ENCODE measurements around the gene PHF2. TPM values are rescaled to one million over a fixed set of nuclear protein-coding genes. Genes with fewer than 3 reads are reported as not detected.

Gene PHF2
- total RNA-seq, 1 experiment from 2014 or later: 17.4 TPM

GRCh38 chr9:93590609-93591234 is 14.3 kb downstream of the PHF2 start:
- Histone ChIP-seq H3K23me2 (ENCODE audit: insufficient read length, low read depth, low read length, poor library complexity, severe bottlenecking) (no peaks in the 10 kb centered on the region), H3K79me2 (ENCODE audit: insufficient read depth, low read length) (no peaks in the 10 kb centered on the region; the same call in 1 of the 2 replicates), H4K5ac (ENCODE audit: insufficient read length, low read depth, low read length) (no peak overlapping the region), H3K27ac (ENCODE audit: insufficient read length, low read depth, low read length) (no peak overlapping the region), H4K91ac (ENCODE audit: insufficient read length, low read depth, low read length) (no peak overlapping the region), H3K9ac (ENCODE audit: extremely low read depth, insufficient read length, low read length) (no peak overlapping the region), H4K20me1 (ENCODE audit: control insufficient read depth, insufficient read depth, insufficient read length) (no peaks in the 10 kb centered on the region), H2BK12ac (ENCODE audit: insufficient read length, low read depth, low read length) (no peak overlapping the region), H2BK20ac (ENCODE audit: low read depth, low read length, poor library complexity, severe bottlenecking) (no peak overlapping the region), H3K27me3 (ENCODE audit: insufficient read depth, low read length) (no peaks in the 10 kb centered on the region), H3K4ac (ENCODE audit: low read depth, low read length) (no peak overlapping the region), H3K56ac (ENCODE audit: insufficient read length, low read depth, low read length) (no peak overlapping the region), H3K18ac (ENCODE audit: insufficient read length, low read depth, low read length) (no peak overlapping the region), H2AK5ac (ENCODE audit: insufficient read length, low read length) (no peak overlapping the region), H4K8ac (replicated peaks; ENCODE audit: insufficient read length, low read depth, low read length) (no peak overlapping the region), H2BK5ac (ENCODE audit: insufficient read length, low read length) (no peak overlapping the region), H2BK120ac (ENCODE audit: low read depth, low read length, poor library complexity, severe bottlenecking) (no peak overlapping the region), H3K9me3 (ENCODE audit: control insufficient read depth, low read depth, low read length) (no peaks in the 10 kb centered on the region), H3K79me1 (ENCODE audit: insufficient read depth, low read depth, low read length, poor library complexity, severe bottlenecking) (peaks cover 8% of the 10 kb centered on the region), H3K23ac (ENCODE audit: insufficient read length, low read depth, low read length) (no peak overlapping the region), H3T11ph (ENCODE audit: low read length) (no peak overlapping the region), H2AFZ (ENCODE audit: low read length) (no peak overlapping the region), H3K14ac (ENCODE audit: insufficient read depth, low read length) (no peak overlapping the region), H2BK15ac (ENCODE audit: low read depth, low read length) (no peak overlapping the region), H3K4me2 (ENCODE audit: insufficient read depth, insufficient read length, low read length) (no peak overlapping the region), H3K4me1 (ENCODE audit: insufficient read depth, low read length) (no peaks in the 10 kb centered on the region)
- DNase-seq: no peak
- H3K9me3 Mint-ChIP-seq: no peaks in the 10 kb centered on the region; a peak in 1 of 5 replicates
- peak overlapping the region in 1 of 3 experiments; percentile 30; a peak in 1 of 7 replicates for H3K27ac Mint-ChIP-seq
- TF ChIP-seq, protein P1, sequence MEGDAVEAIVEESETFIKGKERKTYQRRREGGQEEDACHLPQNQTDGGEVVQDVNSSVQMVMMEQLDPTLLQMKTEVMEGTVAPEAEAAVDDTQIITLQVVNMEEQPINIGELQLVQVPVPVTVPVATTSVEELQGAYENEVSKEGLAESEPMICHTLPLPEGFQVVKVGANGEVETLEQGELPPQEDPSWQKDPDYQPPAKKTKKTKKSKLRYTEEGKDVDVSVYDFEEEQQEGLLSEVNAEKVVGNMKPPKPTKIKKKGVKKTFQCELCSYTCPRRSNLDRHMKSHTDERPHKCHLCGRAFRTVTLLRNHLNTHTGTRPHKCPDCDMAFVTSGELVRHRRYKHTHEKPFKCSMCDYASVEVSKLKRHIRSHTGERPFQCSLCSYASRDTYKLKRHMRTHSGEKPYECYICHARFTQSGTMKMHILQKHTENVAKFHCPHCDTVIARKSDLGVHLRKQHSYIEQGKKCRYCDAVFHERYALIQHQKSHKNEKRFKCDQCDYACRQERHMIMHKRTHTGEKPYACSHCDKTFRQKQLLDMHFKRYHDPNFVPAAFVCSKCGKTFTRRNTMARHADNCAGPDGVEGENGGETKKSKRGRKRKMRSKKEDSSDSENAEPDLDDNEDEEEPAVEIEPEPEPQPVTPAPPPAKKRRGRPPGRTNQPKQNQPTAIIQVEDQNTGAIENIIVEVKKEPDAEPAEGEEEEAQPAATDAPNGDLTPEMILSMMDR (conservative IDR thresholded peaks at IDR 0.05): no peak
- no peaks in the 10 kb centered on the region for H3K36me3 Mint-ChIP-seq (ENCODE audit: insufficient read depth in 1 of 3, low read depth in 3 of 3)
- WGBS (ENCODE audit: extremely low coverage, insufficient read length, low lambda C conversion rate): no CpG with 5 or more reads among the region's 8 CpGs
- H3K27me3 Mint-ChIP-seq (ENCODE audit: low read depth): no peaks in the 10 kb centered on the region
- peaks cover 31 to 37% of the 10 kb centered on the region in 2 experiments for H3K4me1 Mint-ChIP-seq
- H3K4me3 Mint-ChIP-seq: no peak overlapping the region

Measured in H9 (cell line).